Measurements from ENCODE around the gene TEAD2.

Gene TEAD2

DNA sequence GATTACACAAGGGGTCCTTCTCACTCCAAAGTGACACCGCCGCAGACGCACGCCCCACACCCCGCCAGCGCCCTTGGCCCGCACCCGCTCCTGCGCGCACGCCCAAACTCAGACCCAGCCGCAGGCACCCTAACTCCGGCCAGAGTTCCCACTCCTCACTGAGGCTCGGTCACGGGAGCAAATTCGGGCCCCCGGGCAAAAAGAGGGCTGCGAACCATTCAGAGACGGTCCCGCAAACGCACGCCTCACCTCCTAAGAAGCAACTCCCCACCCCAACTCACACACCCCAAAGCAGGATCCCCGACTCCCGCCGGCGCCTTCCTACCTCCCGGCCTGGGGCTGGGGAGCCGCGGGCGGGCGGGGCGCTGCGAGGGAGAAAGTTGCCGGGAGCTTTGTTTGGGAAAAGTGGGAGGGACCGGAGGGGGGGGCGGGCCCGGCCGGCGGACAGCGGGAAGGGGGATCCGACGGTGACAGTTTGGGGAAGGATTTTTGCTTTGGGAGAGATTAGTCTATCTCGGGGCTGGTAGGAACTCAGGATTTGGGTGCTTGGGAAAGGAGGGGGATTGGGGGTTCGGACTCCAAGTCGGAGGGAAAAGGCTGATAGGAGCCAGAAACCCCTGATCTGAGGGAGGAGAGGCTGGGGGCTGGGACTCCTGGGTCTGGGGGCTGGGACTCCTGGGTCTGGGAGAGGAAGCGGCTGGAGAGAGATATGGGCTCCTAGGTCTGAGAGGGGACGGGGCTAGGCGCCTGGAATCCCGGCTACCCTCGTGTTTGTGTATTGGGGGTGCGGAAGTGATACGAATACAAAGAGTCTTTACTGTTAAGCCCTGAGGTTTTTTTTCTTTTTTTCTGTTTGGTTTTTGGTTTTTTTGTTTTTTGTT is at the start of gene TEAD2:
TEAD2 (minus strand) TSS at position 369 of the 881 bp plus-strand sequence. CDS start 2,341 bp downstream, outside the sequence.
- DNase-seq: peak; percentile 37

DNA sequence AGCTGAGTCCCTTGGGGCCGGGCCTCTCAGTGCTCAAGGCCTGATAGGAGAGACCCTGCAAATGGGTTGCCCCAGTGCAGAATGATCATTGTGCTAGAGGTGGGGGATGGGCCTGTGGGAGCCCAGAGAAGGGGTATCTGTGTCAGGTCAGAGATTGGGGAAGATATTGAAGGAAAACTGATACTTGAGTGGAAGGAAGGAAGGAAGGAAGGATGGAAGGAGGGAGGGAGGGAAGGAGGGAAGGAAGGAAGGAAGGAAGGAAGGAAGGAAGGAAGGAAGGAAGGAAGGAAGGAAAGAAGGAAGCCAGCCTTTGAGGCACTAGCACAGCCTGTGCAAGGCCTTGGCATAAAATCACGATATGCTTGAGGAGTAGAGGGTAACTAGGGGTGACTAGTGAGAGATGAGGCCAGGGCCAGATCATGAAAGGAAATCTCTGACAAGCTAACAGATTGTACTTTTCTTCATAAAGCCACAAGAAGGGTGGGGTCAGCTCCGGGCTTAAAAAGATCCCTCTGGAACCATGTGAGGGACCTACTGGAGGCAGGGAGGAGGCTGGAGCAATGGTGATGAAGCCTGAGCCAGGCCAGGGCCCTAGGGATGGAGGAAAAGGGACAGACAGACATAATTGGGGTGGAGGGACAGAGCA is 49.6 kb upstream of the TEAD2 start:
- DNase-seq: no peak

DNA sequence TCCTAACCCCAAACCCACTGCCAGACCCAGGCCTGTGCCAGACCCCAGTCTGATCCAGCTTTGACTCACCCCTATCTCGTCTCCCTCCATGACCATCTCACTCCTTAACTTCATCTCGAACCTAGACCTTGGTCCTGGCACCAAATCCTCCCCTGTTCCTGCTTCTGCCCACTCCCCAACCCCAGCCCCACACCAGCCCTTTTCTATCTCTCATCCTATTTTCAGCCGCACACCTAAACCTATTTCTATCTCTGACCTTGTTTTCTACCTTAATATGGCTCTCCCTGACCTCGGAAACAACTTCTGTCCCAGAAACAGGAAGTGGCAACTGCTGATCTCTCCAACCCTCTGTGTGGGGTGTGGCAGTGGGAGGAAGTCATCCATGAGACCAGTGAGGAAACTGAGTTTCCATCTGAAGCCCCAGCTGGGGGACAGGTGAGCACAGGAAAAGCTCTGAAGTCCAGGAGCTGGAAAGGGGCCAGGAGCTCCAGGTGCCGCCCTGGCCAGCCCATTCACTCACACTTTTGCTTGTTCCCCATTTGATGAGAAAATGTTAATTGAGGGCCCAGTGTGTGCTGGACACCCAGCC is 47.3 kb upstream of the TEAD2 start:
- no peak for DNase-seq

DNA sequence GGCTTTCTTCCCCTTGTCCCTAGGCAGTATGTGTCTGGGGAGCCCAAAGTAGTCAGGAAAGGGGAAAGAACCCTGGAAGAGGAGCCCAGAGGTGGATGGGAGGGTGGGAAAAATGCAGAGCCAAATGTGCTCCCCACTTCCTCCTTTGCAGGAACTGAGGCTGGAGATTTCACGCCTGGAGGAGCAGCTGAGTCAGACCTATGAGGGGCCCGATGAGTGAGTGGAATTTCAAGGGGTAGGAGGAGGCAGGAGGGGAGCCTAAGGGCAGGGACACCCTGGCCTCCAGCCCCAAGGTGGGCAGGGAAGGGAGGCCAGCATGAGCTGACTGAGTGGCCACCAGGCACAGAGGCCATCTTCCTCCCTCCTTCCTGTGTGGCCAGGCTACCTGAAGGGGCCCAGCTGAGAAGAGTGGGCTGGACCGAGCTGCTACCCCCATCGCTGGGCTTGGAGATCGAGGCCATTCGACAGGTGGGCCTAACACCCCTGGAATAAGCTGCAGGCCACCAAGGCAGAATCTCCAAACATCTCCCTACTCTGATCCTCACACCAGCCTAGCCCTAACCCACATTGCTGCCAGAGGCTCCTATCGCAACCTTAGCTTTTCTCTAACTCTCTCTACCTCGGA is 46.7 kb upstream of the TEAD2 start:
- DNase-seq: no peak

DNA sequence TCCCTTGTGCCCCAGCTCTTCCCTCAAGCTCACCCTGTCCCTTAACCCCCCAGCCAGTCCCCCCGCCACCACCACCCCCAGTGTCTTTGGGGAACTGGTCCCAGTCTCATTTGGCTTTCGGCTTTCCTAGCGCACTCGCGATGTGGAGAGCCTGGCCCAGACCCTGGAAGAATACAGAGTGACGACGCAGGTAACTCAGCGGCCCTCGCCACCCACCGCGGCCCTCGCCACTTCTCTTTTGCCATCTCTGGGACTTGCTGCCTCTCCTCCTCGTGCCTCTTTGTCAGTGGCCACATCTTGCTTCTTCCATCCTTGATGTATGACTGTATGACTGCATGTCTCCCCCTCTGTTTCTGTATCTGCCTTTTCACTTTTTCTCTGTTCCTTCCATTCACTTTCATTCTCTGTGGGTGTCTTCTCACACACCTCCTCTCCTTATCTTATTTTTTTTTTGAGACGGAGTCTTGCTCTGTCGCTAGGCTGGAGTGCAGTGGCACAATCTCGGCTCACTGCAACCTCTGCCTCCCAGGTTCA is 45.3 kb upstream of the TEAD2 start:
- DNase-seq: no peak

DNA sequence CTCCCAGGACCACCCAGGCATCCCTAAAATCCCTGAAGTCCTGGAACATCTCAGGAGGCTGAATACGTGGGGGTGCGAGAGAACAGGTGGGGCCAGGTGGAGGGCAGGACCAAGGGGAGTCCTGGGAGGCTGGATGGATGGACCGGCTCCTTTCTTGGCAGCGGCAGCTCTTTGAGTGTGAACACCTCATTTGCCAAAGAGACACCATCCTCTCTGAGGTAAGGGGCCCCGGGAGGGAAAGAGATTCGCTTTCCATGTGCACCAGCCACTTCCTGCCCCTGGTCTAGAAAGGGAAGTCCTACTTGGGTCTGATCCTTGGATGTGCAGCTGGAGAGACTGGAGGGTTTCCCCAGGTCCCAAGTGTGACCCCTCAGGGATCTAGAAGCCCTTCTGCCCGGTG is 44.9 kb upstream of the TEAD2 start:
- no peak for DNase-seq

DNA sequence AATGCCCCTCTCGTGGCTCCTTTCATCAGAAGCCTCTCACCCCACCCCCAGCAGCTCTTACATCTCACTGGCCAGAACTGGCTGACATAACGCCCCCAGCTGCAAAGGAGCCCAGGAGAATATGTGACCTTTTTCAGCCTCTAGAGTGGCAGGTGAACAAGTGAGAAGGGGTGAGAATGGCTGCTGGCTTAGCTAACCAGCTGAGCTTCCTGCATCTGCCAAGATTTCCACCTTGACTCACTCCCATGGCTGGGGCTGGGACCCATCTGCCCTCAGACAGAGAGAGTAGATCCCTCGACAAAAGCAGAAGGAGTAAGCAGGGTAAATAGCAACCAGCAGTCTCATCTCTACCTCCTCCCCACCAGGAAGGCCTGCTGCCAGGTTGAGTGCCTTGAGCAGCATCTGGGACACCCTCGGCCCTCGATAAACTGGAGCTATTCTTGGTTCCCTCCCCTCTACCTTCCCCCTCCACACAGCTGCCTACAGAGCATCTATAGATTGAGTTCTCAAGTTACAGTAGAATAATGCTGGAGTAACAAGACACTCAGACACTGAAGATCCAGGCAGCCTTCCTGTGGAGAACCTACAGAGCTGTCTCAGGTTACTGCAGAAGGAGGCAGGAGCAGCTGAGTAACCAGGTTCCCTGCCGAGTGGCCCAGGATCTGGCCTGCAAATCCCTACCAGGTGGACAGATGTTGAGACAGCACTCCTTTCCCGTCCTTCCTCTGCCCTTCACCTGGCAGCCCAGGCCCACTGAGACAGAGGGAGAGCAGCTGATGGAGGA is 41.4 kb upstream of the TEAD2 start:
- peak; percentile 97 for DNase-seq

DNA sequence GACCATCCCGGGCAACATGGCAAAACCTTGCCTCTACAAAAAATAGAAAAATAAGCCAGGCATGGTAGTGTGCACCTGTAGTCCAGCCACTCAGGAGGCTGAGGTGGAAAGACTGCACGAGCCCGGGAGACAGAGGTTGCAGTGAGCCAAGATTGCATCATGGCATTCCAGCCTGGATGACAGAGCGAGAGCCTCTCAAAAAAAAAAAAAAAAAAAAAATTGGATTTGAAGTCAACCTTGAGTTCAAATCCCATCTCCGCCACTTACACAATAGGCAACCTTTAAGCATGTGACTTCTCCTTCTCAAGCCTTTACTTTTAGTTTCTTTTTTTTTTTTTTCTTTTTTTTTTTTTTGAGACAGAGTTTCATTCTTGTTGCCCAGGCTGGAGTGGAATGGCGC is 37.8 kb upstream of the TEAD2 start:
- no peak for DNase-seq

DNA sequence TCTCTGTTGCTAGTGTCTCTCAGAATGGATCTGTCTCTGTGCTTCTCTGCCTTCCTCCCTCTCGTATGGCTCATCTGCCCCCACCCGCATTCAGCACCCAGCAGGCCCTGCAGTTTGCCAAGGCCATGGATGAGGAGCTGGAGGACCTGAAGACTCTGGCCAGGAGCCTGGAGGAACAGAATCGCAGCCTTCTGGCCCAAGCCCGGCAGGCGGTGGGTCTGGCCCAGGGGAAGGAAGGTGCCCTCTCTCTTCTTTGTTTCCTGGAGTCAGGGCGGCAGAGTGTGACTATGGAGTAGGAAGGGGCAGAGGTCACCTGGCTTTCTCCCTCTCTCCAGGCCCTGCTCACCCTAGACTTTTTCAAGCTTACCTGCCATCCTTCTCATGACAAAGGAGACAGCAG is 36.7 kb upstream of the TEAD2 start:
- no peak for DNase-seq

DNA sequence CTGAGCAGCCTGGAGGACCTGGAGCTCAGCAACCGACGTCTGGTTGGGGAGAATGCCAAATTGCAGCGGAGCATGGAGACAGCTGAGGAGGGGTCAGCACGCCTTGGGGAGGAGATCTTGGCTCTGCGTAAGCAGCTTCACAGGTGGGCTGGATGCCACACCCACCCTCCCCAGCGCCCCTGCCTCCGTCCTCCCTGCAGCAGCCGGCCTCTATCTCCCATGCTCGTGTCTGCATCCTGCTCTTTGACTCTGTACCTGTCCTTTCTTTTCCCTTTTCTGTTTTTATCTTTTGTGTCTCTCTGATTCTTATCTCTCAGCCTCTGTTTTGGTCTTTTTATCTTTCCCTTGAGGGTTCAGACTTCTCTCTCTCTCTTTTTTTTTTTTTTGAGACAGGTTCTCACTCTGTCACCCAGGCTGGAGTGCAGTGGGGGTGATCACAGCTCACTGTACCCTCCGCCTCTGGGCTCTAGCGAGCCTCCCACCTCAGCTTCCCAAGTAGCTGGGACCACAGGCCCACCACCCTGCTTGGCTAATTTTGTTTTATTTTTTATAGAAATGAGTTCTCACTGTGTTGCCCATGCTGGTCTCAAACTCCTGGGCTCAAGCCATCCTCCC is 35.9 kb upstream of the TEAD2 start:
- DNase-seq: peak; percentile 79

DNA sequence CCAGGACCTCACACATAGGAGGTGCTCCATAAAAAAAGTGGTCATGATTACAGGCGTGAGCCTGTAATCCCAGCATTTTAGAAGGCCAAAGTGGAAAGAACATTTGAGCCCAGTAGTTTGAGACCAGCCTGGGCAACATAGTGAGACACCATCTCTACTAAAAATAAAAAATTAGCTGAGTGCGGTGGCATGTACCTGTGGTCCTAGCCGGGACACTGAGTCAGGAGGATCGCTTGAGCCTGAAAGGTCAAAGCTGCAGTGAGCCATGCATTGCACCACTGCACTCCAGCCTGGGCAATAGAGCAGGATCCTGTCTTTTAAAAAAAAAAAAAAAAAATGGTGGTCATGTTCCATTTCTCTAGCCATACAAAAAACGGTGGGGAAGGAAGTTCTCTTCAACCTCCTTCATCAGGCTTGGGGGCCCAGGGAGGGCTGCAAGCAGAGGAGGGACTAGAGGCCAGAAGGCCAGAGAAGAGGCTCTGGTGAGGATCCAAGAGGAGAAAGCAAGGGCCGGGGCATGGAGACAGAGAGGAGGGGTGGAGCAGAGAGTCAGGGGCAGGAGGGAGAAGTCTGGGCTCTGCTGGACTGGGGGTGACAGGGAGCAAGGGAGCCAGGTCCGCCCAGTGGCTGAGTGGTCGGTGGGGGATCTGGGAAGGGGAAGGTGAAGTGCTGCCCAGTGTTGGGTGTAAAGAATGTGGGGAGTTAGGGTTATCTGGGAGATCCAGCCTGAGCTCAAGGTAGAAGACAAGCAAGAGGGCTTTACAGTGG is 34.7 kb upstream of the TEAD2 start:
- no peak for DNase-seq

DNA sequence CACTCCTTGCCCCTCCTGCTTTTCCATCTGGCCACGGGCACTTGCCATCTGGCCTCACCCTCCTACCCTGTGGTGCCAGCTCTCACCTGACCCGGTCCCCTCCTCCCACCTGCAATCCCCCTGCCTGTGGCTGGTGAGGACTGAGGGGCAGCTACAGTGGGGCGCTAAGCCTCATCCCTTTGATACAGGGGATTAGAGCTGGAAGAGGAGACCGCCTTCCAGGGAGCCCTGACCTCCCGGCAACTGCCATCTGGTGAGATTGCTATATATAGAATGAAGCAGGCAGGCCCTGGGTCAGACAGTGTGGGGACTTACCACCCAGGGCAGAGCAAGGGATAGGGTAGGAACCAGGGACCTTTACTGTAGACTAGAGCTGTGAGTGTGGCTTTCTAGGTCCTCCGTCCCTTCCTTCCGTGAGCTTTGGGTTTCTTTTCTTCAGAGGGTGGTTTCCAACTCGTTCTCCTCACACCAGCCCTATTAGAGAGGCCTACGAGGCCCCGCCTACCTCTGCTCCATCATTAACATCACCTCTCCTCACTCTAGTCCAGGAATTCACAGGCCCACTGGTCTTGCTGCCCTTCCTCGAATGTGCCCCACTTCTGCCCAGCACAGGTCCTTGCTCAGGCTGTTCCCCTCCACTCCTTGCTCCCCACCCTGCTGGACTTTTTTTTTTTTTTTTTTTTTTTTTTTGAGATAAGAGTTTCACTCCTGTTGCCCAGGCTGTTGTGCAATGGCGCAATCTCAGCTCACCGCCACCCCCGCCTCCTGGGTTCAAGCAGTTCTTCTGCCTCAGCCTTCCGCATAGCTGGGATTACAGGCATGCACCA is 33.6 kb upstream of the TEAD2 start:
- no peak for DNase-seq

DNA sequence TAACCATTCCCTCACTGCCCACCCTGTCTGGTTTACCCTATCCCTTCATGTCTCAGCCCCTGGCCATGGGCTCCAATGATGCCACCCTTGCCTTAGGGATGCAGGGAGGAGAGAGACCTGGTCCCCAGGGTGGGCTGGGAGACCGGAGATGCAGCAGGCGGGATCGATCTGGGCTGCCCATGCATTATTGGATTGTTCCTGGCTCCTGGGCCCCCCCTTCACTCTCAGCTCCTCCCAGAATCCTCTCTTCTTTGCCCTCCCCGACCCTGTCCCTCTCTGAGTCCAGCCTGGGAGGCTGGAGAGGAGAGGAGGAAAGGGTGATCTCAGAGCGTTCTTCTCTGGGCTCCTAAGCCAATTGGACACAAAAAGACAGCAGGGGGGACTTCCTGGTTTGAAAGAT is 31.7 kb upstream of the TEAD2 start:
- no peak for DNase-seq

DNA sequence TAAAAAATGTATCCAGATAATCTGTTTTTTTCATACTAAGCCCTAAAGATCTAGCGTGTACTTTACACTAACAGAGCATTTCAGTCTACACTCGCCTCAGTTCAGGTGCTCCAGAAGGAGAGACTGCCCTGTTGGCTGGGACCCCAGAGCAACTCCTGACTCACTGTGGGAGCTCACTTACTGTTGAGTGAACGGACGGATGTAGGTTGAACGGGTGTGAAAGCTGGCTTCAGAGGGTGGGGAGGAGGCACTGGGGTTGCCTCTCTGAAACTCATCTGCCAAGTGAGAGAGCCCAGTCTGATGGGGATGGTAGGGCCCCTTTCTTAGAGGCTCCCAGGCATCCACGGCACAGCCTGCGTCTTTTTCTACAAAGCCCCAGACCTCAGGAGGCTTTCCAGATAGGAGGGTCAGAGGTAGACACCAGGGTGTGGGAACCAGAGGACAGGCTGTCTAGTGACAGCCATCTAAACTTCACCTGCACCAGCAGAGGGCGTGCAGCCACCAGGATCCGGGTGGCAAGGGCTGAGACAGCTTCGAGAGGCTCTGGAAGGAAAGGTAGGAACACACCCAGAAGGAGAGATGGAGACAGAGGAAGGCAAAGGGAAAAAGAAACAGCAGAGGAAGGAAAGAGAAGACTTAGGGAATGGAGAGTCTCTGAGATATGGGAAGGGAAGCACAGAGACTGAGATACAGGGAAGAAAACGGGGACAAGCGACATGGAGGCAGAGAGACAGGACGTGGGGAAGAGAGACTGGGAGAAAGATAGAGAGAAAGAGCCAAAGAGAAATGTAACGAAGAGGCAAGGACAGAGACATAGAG is 29.6 kb upstream of the TEAD2 start:
- peak; percentile 87 for DNase-seq

DNA sequence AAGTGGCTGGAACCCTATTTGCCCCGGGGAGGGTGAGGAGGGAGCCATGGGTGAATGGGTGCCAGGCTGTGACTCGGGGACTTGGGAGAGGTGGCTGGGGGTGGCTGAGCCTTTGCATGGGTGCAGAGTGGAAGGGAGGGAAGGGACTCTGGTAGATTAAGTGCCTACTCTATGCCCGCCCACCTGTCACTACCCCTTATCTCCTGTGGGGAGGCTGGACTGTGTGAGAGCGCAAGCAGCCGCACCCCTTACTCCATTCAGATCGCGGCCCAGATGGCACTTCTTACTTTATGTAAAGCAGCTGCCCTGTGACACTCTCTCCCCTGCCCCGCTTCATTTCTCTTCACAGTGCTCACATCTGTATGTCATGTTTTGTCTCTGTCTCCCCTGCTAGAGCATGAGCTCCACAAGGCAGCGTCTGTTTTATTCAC is 28.7 kb upstream of the TEAD2 start:
- DNase-seq: peak; percentile 25

DNA sequence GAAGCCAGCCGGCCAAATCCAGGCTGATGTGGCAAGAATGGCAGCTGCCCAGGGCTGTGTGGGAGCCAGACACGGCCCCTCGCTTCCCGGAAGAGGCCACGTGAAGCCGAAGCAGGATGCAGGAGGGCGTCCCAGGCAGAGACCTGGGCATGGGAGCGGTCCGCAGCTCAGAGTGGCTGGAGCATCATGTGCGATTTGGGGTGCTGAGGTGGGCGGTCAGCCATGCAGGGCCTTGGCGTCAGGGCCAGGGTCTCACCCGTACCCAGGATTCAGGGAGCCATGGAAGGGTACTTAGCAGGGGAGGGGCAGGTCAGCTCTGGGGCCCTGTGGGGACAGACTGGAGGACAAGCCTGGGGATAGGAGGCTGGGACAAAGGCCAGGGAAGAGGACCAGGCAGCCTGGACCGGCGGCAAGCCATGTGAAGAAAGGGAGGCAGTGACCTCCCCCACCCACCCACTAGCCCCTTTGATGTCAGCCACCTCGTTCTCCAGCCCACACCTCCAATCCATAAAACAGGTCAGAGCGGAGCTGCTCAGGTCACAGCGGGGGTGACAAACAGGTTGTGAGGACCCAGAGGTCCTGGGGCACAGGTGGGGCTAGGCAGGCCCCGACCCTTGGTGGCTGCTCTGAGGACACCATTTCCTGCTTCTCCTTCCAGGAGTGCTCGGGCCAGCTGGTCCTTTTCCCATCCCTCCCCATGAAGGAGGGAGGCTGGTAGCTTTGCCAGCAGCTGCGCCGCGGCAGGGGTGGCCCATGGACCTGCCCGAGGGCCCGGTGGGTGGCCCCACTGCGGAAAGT is 28.1 kb upstream of the TEAD2 start:
- DNase-seq: no peak

DNA sequence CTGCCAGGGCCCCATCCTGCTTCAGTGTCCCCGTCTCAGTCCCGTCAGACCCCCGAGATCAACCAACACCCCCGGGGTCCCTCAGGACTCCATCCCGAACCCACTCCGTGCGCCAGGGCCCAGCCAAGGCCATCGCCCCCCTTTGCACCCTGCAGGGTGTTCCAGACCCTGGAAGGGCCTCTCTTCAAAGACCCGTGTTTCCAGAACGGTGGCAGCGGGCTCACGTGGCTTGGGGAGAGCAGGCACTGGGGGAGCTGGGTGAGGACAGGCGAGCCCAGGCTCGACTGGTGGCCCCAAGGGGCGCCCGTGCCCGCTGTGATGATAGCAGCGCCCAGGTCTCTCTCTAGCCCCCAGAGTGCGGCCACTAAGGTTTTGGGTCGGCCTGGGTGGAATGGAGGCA is 27.2 kb upstream of the TEAD2 start:
- no peak for DNase-seq

DNA sequence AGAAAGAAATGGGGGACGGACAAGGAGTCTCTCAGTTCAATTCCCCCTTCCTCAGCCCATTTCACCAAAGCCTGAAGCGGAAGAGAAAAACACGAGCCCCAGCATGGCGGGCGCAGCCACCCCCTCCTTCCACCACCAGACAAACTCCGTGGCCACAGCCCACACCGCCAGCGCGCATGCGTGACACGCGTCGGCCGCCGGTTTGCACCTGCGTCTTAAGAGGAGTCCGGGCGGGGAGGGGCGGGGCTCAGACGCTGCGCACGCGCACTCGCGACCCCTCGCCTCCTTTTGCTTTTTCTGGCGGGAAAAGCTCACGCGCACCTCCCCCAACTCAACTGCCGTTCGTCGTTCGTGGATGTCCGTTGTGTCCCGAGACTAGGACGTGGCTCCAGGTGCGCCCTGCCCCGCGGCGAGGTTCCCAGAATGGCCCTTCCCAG is 25.7 kb upstream of the TEAD2 start, which contains the start of gene KASH5:
KASH5 (plus strand) TSS at position 314 of the 437 bp plus-strand sequence. CDS start 2,635 bp downstream, outside the sequence.
- DNase-seq: no peak

Data from DMS79 treated with DMSO at 0.1 percent for 48 hours (cell line).